GM12874 (cell line): ENCODE measurements around the gene SELENOS.

Source experiments
- CTCF ChIP-seq: IDR thresholded peaks from 2 replicates; pipeline ENCODE4 v1.5.1; 2011; ENCODE audit warnings: low read depth, mild to moderate bottlenecking, control low read depth, low read length, moderate library complexity; ENCODE audit not compliant: insufficient read depth

Gene SELENOS

DNA sequence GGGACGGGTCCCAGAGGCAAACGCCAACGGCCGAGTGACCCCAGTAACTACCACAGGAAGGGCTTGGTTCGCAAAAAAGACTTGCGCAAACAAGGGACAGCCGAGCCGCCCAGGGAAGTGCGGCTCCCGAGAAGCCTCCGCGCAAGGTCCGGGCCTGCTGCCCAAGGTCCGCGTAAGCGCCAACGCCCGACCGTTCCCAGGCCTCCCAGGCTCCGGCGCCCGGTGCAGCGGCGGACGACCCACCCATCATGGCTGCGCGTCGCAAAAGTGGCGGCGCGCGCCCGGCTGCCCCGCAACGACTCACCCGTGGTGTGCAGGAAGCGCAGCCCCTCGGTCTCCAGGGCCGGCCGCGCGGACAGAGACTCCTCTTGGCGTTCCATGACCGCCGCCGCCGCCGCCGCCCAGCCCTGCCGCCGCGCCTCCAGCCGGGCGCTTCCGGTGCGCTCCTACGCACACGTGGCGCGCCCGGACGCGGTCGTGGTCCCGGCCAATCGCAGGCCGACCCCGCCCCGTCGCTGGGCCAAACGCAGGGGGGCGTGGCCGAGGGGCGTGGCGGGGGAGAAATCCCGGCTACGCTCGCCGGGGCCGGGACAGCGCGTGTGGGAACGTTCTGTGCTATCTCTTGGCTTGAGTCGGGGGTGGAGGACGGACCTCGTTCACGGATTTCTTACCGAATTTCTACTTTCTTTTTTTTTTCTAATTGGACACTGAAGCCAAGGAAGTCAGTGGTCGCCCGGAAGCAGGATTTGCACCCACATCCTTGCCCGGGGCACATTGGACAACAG is at the start of gene SELENOS:
TSS of gene SELENOS (minus strand) at position 448 of the 785 bp plus-strand sequence. CDS start at position 380, 68 bp downstream.
- no peak for TF ChIP-seq CTCF

DNA sequence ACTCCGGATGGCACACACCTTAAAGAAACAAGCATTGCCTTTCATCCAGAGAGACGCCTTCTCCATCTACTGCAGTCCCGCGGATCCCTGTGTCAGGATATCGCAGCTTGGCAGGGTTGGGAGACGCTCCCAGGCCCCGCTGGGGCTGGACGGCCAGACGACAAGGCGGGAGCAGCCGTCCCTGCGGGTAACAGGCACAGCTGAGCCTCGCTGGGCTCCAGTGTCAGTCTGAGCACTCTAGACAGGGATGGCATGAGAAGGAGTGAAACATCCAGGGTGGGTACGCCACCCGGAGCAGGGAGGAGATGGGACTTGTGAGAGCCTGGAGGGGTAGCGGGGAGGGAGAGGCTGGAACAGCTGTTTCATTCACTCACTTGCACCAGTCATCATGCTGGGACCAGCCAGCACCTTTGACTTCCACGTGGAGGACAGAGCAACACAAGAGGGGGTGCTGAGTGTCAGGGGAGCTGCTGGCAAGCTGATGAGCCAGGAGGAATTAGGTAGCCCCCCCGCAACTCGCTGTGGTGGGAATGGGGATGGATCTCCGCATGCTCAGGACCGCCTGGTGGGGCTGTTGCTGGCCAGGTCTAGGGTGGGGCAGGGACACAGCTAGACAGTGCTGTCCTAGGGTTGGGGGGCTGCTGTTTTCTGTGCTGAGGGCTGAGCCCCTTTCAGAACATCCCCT is 49.3 kb upstream of the SELENOS start:
- no peak for TF ChIP-seq CTCF

DNA sequence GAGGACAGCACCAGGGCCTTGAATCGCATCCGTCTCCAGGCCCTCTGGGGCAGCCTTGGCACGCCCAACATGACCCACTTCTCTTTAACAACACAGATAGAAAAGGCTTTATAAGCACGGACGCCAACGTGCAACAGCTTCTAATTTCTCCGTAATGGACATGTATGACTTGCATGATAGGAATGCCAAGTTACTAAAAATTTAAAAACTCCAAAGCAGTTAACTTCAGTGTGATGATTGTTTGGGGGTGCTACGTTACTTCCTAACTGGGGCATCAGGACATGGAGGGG is 48.7 kb upstream of the SELENOS start:
- no peak for TF ChIP-seq CTCF

DNA sequence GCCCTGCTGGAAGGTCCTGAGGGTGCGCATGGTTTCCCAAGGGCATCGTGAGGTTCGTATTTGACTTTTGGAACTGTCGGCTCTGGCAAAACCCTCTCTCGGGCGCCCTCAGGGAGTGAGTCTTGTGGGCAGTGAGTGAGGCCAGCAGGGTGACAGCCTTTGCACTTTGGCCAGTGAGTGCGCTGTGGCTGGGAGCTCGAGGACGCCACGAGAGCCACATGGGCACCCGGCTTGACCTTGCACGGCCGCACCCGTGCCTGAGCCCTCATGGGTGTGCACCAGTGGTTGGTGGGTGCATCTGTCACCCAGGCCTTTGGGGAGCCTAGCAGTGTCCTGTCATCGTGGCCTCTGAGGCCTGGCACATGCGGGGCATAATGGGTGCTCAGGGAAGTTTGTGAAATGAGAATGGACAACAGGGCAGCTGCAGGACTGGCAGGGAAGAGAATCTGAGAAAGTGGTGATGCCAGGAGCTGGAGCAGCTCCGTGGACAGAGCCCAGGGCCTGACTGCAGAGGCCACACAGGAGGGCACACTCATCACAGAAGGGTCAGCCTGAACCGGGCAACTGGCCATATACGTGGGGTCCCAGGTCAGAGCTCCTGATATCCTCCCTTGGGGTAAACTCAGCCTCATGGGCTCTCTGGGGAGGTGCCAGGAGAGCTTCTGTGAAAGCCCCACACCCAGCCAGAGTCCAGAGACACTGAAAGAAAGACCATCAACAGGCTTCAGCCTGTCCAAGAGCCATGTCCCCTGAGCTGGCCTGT is 48.2 kb upstream of the SELENOS start:
- TF ChIP-seq CTCF, result no peak

DNA sequence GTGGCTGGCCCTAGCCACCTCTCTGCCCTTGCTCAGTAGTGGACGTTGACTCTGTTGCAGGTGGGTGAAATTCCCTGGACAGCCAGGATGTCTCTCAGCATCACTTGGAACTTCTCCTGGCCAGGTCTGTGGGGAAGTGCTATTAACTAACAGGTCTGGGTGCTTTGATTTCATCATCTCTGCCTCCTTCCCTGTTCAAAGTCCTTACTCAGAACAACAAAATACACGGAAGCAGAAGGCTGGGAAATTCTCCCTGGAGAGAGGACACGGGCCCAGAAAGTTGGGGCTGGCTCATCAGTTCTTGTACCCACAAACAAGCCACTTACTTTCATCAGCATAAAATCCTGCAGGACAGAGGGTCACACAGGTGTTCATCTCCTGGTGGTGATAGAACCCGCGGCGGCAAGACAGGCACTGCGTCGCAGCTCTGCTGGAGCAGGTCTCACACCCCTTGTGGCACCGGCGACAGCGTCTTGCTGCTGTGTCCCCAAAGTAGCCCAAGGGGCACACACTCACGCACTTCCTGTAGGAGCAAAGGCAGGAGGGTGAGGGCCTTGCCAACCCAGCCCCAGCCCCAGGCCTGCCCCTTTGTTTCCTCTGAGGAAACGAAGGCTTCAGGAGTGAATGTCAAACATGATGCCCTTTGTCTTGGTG is 47.4 kb upstream of the SELENOS start:
- no peak for TF ChIP-seq CTCF

- no peak for TF ChIP-seq CTCF
Observed at GRCh38 chr15:101323793-101324523, 46.7 kb upstream of the SELENOS start.
